Endothelial cell (in vitro differentiated cells): Measurements from ENCODE around the gene ZNF532. TPM values are rescaled to one million over a fixed set of nuclear protein-coding genes. Genes with fewer than 3 reads are reported as not detected.

Experiments used
- DNase-seq: peaks from one replicate; pipeline ENCODE4 v3.0.0; 2021; ENCODE audit warnings: low spot score
- H3K27ac Mint-ChIP-seq: one replicate; pipeline ENCODE4 v1.8.0; 2021; ENCODE audit warnings: mixed read lengths, inconsistent platforms; ENCODE audit not compliant: unreplicated experiment
- H3K27me3 Mint-ChIP-seq: one replicate; pipeline ENCODE4 v1.8.0; 2021; ENCODE audit warnings: mild to moderate bottlenecking, moderate library complexity, mixed read lengths, inconsistent platforms; ENCODE audit not compliant: unreplicated experiment
- H3K36me3 Mint-ChIP-seq: one replicate; pipeline ENCODE4 v1.8.0; 2021; ENCODE audit warnings: mild to moderate bottlenecking, low read depth, mixed read lengths, inconsistent platforms; ENCODE audit not compliant: unreplicated experiment
- H3K4me1 Mint-ChIP-seq: one replicate; pipeline ENCODE4 v1.8.0; 2021; ENCODE audit warnings: mild to moderate bottlenecking, mixed read lengths, inconsistent platforms; ENCODE audit not compliant: unreplicated experiment
- H3K4me3 Mint-ChIP-seq: one replicate; pipeline ENCODE4 v1.8.0; 2021; ENCODE audit warnings: mild to moderate bottlenecking, mixed read lengths, inconsistent platforms; ENCODE audit not compliant: unreplicated experiment
- H3K9me3 Mint-ChIP-seq: one replicate; pipeline ENCODE4 v1.8.0; 2021; ENCODE audit warnings: mixed read lengths, inconsistent platforms; ENCODE audit not compliant: unreplicated experiment
- total RNA-seq: library from RNA; stranded (reverse); fragmentation: NEBNext Ultra II Directional; extraction: Animal tissue kit (Norgen Biotek cat#: 25700); gene quantifications from one replicate; pipeline ENCODE4 v1.2.1, GENCODE V29; 2021; ENCODE audit not compliant: unreplicated experiment
- TF ChIP-seq, protein P1 (sequence below): fragments of 200-600 bp; sonication (generic); IDR thresholded peaks from one replicate; pipeline ENCODE4 v1.5.0; 2021; ENCODE audit warnings: antibody characterized with exemption; ENCODE audit not compliant: unreplicated experiment

ZNF532 gene
- total RNA-seq, 1 donor from 2014 or later = 178 TPM

- Mint-ChIP-seq H3K36me3 (peaks cover 7% of the 10 kb centered on the region), H3K4me1 (peaks cover 32% of the 10 kb centered on the region), H3K27me3 (no peaks in the 10 kb centered on the region), H3K9me3 (no peaks in the 10 kb centered on the region), H3K27ac (no peak overlapping the region), H3K4me3 (no peak overlapping the region)
- no peak for DNase-seq
- TF ChIP-seq, protein P1, sequence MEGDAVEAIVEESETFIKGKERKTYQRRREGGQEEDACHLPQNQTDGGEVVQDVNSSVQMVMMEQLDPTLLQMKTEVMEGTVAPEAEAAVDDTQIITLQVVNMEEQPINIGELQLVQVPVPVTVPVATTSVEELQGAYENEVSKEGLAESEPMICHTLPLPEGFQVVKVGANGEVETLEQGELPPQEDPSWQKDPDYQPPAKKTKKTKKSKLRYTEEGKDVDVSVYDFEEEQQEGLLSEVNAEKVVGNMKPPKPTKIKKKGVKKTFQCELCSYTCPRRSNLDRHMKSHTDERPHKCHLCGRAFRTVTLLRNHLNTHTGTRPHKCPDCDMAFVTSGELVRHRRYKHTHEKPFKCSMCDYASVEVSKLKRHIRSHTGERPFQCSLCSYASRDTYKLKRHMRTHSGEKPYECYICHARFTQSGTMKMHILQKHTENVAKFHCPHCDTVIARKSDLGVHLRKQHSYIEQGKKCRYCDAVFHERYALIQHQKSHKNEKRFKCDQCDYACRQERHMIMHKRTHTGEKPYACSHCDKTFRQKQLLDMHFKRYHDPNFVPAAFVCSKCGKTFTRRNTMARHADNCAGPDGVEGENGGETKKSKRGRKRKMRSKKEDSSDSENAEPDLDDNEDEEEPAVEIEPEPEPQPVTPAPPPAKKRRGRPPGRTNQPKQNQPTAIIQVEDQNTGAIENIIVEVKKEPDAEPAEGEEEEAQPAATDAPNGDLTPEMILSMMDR = no peak
Measured at GRCh38 chr18:58991167-58991798, 126.6 kb downstream of the ZNF532 start.

GRCh38 chr18:58992301-58993231 lies 127.9 kb downstream of the ZNF532 start:
- DNase-seq = no peak
- Mint-ChIP-seq H3K36me3 (no peaks in the 10 kb centered on the region), H3K27me3 (no peaks in the 10 kb centered on the region), H3K4me1 (peaks cover 37% of the 10 kb centered on the region), H3K4me3 (no peak overlapping the region), H3K27ac (no peak overlapping the region), H3K9me3 (no peaks in the 10 kb centered on the region)
- TF ChIP-seq, protein P1 = no peak

GRCh38 chr18:58993260-58993659 lies 128.6 kb downstream of the ZNF532 start:
- H3K4me1 Mint-ChIP-seq = peaks cover 37% of the 10 kb centered on the region
- TF ChIP-seq, protein P1 = no peak

DNA sequence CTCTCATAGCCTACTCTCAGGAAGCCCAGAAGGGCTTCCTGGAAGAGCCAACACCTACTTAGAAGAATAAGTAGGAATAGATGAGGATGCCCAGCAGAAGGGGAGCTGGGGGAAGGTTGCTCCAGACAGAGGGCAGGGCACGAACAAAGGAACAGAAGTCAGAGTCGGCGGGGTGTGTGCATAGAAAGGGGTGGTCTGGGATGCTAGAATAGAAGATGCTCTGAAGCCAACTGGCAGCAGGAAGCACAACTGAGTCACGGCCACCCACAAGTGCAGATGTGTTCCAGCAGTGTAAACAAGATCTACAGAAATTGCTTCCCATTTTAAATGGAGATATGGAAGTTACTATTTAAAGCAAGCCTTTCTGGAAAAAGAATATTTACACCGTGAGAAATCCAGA lies 131.0 kb downstream of the ZNF532 start:
- Mint-ChIP-seq H3K4me1 (peaks cover 39% of the 10 kb centered on the region), H3K27me3 (no peaks in the 10 kb centered on the region), H3K4me3 (no peak overlapping the region), H3K36me3 (no peaks in the 10 kb centered on the region), H3K27ac (peak overlapping the region; percentile 49), H3K9me3 (no peaks in the 10 kb centered on the region)
- TF ChIP-seq, protein P1 = no peak
- no peak for DNase-seq

More at GRCh38 chr18:58993260-58993659, 128.6 kb downstream of the ZNF532 start:
- DNase-seq = no peak
- Mint-ChIP-seq H3K4me3 (no peak overlapping the region), H3K27me3 (no peaks in the 10 kb centered on the region), H3K27ac (no peak overlapping the region), H3K36me3 (no peaks in the 10 kb centered on the region), H3K9me3 (no peaks in the 10 kb centered on the region)
